Activated CD8-positive, alpha-beta memory T cell treated with anti-CD3 and anti-CD28 coated beads for 36 hours (primary cell): Measurements from ENCODE around the gene CEACAM7. TPM values are rescaled to one million over a fixed set of nuclear protein-coding genes. Genes with fewer than 3 reads are reported as not detected.
"Not testable (repeated sequence)": the region's sequence is repeated elsewhere in the genome, so short reads cannot be mapped to it uniquely, and the experiment has no call there.

Experiments used
- CTCF ChIA-PET: fragments of 350-600 bp; sonication (Branson Sonifier 250); formaldehyde crosslinking; loops from one replicate; lab custom pipeline; 2021; ENCODE audit warnings: antibody characterized with exemption; lab: Charles Lee
- POLR2A ChIA-PET: fragments of 350-600 bp; sonication (Branson Sonifier 250); formaldehyde crosslinking; loops from one replicate; lab custom pipeline; 2021; ENCODE audit warnings: antibody characterized with exemption; lab: Charles Lee
- total RNA-seq, 2 experiments: library from RNA; stranded (reverse); gene quantifications; one replicate each; pipeline ENCODE4 v1.2.3, GENCODE V29; 2021

CEACAM7 gene
- not detected for total RNA-seq

- CTCF ChIA-PET = no interaction called here
- POLR2A ChIA-PET = no interaction called here
Measured at GRCh38 chr19:41688098-41688497, at the start of gene CEACAM7. Gene CEACAM7 (minus strand): TSS chr19:41688270. CDS start chr19:41688165, 105 bp downstream.

DNA sequence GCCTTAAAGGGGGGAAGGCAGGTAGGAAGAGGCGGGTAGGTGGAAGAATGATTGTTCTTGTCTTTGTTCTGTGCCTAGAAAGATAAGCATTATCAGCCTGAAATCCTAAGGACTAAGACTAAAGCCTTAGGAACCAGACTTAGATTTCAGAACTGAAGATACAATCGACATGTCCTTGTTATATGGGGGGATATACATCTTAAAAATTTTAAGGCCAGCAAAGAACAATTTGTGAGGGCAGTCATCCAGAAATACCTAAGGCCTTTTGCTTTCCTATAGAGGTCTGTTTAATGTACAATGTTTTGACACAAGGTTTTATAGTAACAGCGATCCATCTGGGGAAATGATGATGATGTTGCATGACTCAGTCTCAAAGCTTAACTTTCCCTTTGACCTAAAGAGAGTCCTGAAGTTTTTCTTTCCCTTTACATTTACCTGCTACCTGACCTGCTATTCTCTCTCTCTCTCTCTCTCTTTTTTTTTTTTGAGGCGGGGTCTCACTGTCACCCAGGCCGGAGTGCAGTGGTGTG lies 47.1 kb upstream of the CEACAM7 start:
- ChIA-PET POLR2A (interaction anchor here (0.5 kb wide), 1 partner anchor 48 kb away, joined by 5 read pairs; no protein-coding TSS in a partner anchor), CTCF (interaction anchor here (0.8 kb wide), 1 partner anchor 93 kb away, joined by 4 read pairs; no protein-coding TSS in a partner anchor)

DNA sequence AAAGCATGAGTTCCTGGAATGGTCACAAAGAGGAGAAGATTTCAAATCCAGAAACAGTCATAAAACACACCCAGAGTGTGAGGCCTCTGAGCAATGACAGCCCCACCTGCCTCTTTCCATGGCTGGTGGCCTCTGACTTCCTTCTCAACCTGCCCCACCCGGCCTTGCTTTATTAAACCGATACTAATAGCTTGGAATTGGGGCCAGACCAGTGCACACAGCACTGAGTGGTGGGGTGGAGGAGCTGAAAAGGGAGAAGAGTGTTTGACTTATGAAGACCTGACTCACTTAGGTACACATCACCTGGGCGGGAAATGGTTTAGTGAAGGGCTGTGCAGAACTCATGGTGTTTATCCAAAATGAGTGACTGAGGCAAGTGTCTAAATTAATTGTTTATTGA lies 46.5 kb upstream of the CEACAM7 start:
- ChIA-PET CTCF (no interaction called here), POLR2A (no interaction called here)

GRCh38 chr19:41734156-41734555 lies 46.1 kb upstream of the CEACAM7 start:
- POLR2A ChIA-PET = no interaction called here
- CTCF ChIA-PET = interaction anchor here (1.0 kb wide), 1 partner anchor 28 kb away, joined by 4 read pairs; no protein-coding TSS in a partner anchor

DNA sequence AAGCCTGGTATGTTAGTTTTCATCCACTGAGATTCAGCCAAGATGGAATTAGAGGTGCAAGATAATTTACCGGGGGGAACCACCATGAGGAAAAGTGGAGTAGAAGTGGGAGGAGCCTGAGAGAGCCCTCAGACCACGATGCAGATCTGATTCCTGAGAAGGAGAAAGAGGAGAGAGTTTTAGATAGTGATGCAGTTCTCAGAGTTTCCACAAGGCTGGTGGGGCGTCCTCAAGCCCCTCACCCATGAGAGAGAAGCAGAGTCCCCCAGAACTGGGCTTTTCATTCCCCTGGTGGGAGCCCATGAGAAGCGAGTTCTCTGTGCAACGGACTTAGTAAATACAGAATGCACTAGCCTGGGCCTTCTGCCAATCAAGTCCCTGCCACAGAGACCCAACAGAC lies 38.4 kb upstream of the CEACAM7 start:
- ChIA-PET POLR2A (no interaction called here), CTCF (interaction anchor here (1.4 kb wide), 1 partner anchor 27 kb away, joined by 3 read pairs; no protein-coding TSS in a partner anchor)

- CTCF ChIA-PET = no interaction called here
- POLR2A ChIA-PET = no interaction called here
Measured at GRCh38 chr19:41720103-41720502, 32.0 kb upstream of the CEACAM7 start.

DNA sequence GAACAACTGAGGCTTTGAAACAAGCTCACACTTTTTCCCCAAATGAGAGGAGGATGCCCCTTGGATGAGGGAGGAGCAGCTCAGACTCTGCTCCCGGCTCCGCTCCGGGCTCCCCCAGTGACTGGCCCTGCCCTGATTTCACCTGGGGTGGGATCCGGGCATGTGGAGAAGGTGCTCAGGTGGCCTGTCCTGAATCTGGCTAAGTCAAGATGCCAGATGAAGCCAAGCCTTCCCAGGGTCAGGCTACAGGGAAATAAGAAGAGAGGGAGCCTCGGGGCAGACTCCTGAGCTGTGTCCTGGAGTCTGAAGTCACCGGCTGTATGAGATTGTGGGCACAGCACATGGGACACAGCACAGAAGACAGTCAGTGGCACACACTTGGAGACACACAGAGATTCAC lies 30.7 kb upstream of the CEACAM7 start:
- CTCF ChIA-PET = interaction anchor here (1.0 kb wide), 1 partner anchor 27 kb away, joined by 3 read pairs; no protein-coding TSS in a partner anchor
- POLR2A ChIA-PET = no interaction called here

DNA sequence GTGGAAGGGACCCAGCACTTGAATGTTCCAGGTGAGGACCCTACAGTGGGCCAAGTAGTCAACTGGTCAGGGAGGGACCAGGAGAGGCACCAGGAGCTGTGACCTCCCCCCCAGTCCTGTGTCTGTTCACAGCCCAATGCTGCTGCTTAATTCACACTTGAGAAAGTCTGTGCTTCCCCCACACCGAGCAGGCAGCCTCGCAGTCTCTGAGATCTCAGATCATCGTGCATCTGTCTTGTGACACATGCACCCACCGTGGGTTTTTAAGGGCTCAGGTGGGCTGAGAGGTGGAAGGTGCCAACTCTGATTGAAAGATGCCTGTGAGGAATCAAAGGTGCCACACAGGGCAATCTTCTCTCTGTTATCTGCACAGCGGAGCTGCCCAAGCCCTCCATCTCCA lies 26.5 kb upstream of the CEACAM7 start:
- POLR2A ChIA-PET = no interaction called here
- CTCF ChIA-PET = interaction anchor here (1.3 kb wide), 1 partner anchor 13 kb away, joined by 3 read pairs; no protein-coding TSS in a partner anchor

DNA sequence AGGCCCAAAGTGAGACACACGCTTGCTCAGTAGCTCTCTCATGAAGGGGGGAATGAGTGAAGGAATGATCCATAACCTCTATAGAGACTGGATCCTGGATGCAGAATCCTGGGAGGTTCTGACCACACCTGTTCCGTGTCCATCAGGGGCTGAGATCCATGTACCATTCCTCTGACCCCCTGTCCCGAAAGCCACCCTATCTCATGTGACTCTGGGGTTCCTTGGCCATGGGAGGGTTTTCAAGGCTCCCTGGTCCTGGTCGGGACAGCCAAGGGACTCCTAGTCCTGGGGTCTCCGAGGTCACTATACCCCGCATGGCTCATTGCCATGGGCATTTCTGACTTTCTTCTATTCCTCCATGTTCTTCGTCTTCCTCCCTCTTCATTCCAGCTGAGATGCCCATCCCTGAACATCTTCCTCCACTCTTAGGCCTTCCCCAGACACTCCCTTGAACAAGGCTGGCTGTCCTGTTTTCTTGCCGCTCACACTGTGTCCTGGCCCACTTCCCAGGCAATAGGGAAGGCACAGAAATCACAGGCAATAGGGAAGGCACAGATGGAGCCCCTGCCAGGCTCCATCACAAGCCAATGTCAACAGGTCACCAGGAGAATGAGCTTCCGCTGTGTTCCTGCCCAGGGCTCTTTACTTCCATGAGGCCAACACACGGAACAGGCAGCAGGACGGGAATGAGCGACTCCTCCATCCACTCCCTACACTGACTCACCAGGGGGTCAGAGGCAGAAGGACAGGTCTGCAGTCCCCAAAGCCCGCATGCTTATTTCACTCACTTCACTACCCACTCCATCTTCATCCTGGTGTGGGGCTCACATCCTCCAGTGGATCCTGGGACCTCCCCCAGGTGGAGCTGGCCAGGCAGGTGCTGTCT lies 23.5 kb upstream of the CEACAM7 start:
- POLR2A ChIA-PET = no interaction called here
- CTCF ChIA-PET = interaction anchor here (0.6 to 1.0 kb wide), 2 partner anchors 83 to 619 kb away, joined by 3 to 4 read pairs; no protein-coding TSS in a partner anchor

DNA sequence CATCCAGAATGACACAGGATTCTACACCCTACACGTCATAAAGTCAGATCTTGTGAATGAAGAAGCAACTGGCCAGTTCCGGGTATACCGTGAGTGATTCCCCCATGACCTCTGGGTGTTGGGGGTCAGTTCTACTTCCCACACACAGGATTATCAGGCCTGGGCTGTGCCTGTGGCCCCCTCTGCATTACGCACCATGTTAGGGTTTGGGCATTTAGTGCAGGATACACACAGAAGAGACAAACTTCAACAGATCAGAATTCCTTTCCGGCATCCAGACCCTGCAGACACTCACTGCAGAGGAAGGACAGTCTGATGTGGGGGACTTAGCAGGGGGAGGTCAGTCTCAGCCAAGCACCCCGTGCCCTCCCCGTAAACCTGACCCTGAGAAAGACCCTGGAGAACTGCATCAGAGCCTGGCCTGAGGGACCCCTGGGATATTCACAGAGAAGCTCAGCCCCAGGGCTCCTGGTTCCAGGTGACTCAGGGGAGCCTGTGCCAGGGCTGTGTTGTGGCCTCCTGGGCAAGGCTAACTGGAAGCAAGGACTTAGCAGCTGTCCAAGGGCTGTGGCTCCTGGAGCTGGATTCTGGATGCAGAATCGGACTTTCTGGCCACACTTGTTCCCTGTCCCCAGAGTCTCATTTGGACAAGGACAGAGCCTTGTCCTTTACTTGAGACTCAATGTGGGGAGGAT lies 22.0 kb upstream of the CEACAM7 start:
- CTCF ChIA-PET = interaction anchor here (1.1 kb wide), 1 partner anchor 43 kb away, joined by 4 read pairs; no protein-coding TSS in a partner anchor

DNA sequence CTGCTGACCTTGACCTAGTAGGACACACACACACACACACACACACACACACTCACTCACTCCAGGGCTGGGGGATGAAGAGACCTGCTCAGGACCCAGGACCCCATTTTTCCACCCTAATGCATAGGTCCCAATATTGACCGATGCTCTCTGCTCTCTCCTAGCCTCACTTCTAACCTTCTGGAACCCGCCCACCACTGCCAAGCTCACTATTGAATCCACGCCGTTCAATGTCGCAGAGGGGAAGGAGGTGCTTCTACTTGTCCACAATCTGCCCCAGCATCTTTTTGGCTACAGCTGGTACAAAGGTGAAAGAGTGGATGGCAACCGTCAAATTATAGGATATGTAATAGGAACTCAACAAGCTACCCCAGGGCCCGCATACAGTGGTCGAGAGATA lies 21.4 kb upstream of the CEACAM7 start:
- CTCF ChIA-PET, POLR2A ChIA-PET: not testable (repeated sequence)

More for the DNA sequence above, 22.0 kb upstream of the CEACAM7 start:
- POLR2A ChIA-PET = no interaction called here

GRCh38 chr19:41708481-41708880 lies 20.4 kb upstream of the CEACAM7 start, which contains the start of gene CEACAM5:
Gene CEACAM5 (plus strand): TSS chr19:41708626. CDS start chr19:41708732, 106 bp downstream.
- CTCF ChIA-PET = no interaction called here
- POLR2A ChIA-PET = no interaction called here

- POLR2A ChIA-PET = no interaction called here
Measured at GRCh38 chr19:41707871-41708371, 19.9 kb upstream of the CEACAM7 start.

DNA sequence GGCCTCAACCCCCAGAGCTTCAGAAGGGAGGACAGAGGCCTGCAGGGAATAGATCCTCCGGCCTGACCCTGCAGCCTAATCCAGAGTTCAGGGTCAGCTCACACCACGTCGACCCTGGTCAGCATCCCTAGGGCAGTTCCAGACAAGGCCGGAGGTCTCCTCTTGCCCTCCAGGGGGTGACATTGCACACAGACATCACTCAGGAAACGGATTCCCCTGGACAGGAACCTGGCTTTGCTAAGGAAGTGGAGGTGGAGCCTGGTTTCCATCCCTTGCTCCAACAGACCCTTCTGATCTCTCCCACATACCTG lies 19.4 kb upstream of the CEACAM7 start:
- POLR2A ChIA-PET = no interaction called here
- CTCF ChIA-PET = interaction anchor here (0.7 to 2.7 kb wide), 18 partner anchors 9 to 119 kb away, joined by 3 to 17 read pairs (median 4); no protein-coding TSS in a partner anchor

More at GRCh38 chr19:41707871-41708371, 19.9 kb upstream of the CEACAM7 start:
- CTCF ChIA-PET = interaction anchor here (1.8 kb wide), 1 partner anchor 68 kb away, joined by 7 read pairs; no protein-coding TSS in a partner anchor

DNA sequence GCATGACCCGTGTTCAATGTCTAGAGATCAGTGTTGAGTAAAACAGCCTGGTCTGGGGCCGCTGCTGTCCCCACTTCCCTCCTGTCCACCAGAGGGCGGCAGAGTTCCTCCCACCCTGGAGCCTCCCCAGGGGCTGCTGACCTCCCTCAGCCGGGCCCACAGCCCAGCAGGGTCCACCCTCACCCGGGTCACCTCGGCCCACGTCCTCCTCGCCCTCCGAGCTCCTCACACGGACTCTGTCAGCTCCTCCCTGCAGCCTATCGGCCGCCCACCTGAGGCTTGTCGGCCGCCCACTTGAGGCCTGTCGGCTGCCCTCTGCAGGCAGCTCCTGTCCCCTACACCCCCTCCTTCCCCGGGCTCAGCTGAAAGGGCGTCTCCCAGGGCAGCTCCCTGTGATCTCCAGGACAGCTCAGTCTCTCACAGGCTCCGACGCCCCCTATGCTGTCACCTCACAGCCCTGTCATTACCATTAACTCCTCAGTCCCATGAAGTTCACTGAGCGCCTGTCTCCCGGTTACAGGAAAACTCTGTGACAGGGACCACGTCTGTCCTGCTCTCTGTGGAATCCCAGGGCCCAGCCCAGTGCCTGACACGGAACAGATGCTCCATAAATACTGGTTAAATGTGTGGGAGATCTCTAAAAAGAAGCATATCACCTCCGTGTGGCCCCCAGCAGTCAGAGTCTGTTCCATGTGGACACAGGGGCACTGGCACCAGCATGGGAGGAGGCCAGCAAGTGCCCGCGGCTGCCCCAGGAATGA lies 18.9 kb upstream of the CEACAM7 start:
- CTCF ChIA-PET = interaction anchor here (0.7 to 2.7 kb wide), 22 partner anchors 9 to 120 kb away, joined by 3 to 17 read pairs (median 4); no protein-coding TSS in a partner anchor
- POLR2A ChIA-PET = no interaction called here

- CTCF ChIA-PET = interaction anchor here (0.7 to 2.7 kb wide), 4 partner anchors 10 to 80 kb away, joined by 3 to 17 read pairs (median 9); no protein-coding TSS in a partner anchor
- POLR2A ChIA-PET = no interaction called here
Measured at GRCh38 chr19:41705393-41706174, 17.5 kb upstream of the CEACAM7 start.

- CTCF ChIA-PET = no interaction called here
- POLR2A ChIA-PET = no interaction called here
Measured at GRCh38 chr19:41703602-41704293, 15.7 kb upstream of the CEACAM7 start.
